Activated T-cell treated with anti-CD3 and anti-CD28 coated beads, Interleukin-2, amount 50 U/mL, for 1 hour (primary cell): ENCODE results near the gene CLK4.

ENCODE experiments used
- DNase-seq: peaks from one replicate; pipeline ENCODE4 v3.0.0-alpha.2; 2020

Gene CLK4

DNA sequence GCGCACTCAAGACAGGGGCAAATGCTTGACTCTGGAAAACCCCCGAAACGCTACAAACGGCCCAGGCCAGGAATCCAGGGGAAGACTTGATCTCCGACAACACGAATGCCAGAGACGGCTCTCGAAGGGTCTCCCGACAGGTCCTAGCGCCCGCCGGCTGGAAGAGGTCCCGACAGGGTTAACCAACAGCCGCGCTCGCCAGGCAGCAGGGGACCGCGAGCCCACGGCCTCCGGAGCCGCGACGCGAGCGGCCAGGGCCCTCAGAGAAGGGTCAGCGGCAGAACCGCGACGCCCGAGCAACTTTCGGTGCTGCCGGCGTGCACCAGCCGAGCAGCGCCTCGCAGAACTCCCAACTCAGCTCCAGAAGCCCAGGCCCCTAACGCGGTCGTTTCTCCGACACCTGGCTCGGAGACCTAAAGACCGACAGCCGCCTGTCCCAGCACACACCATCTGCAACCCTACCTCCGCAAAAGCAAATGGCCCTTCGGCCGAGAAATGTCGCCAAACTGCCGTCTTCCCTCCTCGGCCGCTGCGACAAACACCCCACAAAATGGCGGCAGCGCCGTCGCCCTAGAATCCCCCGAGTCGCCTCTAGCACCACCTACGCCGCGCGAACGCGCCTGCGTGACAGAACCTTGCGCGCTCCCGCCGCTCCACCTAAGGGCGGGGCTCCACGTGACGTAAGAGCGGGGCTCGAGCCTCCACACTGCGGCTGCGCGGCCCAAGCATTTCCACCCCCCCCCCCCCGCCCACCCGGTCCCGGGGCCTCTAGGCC lies at the start of gene CLK4:
TSS of gene CLK4 (minus strand) at position 567 of the 775 bp plus-strand sequence. CDS start 3,634 bp downstream, outside the sequence.
- peak; percentile 99 for DNase-seq

DNA sequence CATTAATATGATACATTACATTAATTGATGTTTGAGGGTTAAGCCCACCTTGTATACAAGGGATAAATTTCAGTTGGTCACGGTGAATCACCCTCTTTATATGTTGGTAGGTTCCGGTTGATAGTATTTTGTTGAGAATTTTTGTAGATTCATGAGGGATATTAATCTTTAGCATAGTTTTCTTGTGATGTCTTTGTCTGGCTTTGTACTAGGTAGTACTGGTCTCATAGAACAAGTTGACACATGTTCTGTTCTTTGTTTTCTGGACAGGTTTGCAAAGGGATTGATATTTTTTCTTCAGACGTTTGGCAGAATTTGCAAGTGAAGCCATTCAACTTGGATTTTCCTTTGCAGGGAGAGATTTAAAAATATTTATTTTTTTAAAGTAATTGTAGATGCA lies 49.1 kb upstream of the CLK4 start:
- DNase-seq: no peak

DNA sequence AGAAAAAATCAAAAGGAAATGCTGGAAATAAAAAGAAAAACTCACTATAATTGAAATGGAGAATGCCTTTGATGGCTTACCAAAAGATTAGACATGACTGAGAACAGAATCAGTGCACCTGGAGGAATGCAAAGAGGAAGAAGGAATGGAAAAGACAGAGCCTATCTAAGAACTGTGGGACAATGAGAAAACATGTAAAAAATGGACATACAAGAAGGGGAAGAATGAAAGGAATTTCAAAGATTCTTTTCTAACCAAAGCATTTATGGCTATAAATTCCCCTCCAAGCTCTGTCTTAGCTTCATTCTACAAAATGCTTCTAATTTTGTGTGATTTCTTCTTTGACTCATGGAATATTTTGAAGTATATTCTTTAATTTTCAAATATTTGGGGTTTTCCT lies 47.5 kb upstream of the CLK4 start:
- DNase-seq: no peak

DNA sequence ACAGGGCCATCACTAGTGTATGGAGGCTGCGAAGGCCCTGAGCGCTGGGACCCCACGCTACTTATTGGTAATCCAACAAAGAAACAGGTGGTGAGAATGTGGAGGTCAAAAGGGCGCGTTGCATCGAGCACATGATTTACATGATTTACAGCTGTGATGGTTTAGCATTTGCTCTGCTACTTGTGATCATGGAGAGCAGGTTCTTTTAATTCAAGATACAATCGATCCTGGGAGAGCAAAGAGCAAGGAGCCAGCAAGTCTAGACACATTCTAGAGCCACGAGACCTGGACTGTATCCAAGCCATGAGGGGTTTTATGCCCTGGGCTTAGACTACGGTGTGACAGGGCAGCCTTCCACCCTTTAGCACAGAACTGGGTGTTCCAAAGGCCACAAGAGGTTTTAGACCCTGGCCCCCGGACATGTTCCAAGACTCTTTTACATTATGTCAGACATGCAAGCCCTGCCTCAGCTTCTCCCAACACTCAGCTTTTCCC lies 47.0 kb upstream of the CLK4 start:
- no peak for DNase-seq

DNA sequence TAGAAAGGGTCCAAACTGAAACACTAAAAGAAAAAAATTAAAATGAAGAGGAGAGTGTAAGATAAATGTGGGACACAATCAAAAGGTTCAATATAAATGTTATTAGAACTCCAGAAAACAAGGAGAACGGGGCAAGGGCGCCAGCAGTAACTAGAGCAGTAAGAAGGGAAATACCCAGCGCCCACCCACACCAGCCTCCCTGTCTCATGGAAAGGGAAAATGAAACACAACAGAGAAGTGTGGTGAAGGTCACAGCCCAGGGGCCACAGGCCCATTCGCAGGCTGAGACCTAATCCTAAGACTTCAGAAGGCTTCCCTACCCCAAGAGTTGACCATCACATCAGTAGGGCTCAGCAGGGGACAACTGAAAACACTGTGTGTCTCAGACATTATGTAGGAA lies 45.8 kb upstream of the CLK4 start:
- no peak for DNase-seq

DNA sequence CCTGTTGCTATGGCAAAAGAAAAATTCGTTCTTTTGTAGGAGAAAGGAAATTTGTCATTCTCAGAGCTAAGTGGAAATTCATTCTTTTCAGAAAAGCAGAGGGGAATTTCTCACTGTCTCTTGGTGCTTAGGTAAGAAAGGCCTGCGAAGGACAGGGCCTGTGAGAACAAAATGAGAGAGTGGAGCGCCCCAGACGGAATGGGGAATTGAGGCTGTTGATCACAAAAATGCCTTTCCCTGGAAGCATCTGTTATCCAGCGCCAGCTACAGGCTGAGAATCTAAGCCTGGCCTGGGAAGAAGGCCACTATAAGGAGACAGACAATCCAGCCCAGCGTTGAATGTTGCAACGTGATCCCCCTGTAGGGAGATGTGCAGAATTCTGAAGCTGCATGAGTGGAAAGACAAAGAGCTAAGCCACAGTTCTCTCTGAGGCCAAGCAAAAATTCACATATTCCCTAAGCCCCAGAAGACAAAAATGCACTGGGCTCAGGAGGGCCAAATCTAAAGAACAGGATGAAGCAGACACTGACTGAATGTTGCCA lies 44.8 kb upstream of the CLK4 start:
- no peak for DNase-seq

DNA sequence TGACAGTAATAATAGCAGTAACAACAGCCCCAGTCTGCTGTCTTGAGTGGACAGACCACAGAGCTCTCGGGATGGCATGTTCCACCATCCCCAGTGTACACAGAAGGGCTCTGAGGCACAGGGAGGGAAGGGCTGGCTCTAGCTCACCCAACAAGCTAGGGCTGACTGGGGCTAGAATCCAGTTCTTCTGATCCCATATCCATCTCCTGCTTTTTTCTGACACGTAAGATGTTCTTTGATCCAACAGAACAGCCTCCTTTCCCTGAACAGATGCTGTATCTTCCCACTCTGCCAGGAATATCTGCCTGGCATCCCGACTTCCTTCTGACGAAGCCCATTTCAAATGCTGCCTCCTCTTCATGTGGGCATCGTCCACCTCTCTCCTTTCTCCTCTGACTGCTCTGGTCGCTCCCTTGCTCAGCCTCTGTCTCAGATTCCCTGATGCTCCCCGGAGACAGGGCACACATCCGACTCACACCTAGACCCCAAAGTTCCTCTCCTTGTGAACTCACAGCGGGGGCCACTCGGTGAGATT lies 43.6 kb upstream of the CLK4 start:
- DNase-seq: no peak

DNA sequence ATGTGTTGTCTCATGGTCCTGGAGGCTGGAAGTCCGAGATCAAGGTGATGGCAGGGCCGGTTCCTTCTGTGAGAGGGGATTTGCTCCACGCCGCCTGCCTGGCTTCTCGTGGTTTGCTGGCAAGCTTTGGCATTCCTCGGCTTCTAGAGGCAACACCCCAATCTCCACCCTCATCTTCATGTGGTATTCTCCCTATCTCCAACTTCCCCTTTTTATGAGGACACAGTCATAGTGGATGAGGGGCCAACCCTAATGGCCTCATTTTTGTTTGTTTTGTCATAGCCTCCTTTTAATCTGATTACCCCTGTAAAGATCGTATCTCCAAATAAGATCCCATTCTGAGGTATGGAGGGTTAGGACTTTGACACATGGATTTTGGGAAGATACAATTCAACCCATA lies 41.7 kb upstream of the CLK4 start:
- no peak for DNase-seq

DNA sequence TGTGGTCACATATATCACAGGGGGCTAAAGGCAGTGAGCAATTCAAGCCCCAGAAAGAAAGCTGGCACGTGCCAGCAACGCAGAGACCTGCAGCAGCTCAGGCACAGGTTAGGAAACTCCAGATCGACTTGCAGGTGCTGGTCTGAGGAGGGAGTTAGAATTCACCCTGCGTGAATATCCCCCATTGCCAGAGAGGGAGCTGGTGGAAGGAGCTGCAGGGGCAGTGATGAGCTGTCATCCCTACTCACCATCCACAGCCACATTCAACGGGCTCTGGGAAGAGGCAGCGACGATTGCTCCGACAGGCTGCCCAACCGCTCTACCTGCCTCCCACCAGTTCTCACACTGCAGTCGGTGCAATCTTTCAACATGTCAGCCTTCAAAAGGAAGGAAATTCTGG lies 40.8 kb upstream of the CLK4 start:
- no peak for DNase-seq

DNA sequence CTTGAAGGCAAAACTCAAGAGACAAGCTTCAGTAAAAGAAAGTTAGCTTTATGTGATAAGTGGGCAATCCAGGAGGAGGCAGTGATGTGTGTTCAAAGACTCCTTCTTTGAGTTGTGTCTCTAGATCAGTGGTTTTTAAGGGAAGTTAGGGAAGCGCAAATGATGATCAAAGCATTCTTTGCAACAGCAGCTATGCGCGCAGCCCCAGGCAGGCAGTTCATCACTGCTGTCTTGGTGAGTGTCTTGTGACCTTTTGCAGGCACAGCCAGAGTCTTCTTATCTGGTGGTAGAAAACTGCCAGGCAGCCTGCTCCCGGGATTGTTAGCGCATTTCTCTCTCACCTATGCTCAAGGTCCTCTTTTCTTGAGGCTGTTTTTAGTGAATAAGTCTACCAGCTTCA lies 40.3 kb upstream of the CLK4 start:
- DNase-seq: no peak

DNA sequence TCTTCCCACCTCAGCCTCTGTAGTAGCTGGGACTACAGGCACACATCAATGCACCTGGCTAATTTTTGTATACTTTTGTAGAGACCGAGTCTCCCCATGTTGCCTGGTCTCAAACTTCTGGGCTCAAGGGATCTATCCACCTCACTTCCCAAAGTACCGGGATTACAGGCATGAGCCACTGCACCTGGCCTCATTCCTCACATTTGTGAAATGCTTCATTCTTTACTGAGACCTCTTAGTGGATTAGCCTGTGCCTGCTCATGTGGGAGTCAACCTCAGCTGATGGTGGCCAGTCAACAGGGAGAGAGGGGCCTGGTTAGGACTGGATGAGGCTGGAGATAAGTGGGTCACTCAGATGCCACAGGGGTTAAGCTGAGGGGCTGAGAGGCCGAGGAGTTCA lies 37.3 kb upstream of the CLK4 start:
- no peak for DNase-seq

DNA sequence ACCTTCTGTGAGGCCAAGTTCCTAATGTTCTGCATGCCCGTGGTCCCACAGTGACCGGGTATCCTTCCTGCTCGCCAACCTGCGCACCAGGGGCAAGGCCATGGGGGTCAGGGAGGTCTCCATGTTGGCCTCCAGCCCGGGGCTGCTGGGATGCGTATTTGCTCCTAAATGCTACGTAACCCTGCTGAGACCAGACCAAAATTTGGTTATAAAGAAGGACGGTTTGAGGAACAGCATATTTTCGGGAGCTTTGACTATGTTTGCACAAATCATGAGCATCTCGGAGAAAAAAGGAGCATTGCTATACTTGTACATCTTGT lies 35.7 kb upstream of the CLK4 start:
- DNase-seq: no peak

DNA sequence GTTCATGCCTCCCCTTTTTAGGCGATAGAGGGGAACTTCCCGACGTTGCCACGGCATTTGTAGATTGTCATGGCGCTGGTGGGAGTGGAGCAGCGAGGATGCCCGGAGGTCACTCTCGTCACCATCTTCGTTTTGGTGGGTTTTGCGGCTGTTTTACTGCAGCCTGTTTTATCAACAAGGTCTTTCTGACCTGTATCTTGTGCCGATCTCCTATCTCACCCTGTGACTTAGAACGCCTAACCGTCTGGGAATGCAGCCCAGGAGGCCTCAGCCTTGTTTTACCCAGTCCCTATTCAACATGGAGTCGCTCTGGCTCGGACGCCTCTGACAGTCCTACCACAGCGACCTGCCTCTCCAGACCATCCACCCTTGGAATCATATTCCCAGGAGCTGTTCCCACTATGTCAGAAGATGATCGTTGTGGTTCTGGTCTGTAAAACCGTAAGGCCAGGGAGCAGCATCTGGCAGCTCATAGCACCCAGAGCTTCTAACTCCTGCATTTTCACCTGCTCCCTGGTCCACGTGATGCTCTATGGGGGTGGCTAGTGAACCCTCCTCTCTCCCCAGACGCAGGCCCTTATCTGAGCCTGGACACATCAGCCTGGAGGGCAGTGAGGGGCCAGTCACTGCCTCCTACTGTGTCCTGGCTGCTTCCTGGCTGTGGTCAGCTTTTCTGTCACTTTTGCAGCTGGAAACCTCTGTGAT lies 35.1 kb upstream of the CLK4 start:
- DNase-seq: no peak

DNA sequence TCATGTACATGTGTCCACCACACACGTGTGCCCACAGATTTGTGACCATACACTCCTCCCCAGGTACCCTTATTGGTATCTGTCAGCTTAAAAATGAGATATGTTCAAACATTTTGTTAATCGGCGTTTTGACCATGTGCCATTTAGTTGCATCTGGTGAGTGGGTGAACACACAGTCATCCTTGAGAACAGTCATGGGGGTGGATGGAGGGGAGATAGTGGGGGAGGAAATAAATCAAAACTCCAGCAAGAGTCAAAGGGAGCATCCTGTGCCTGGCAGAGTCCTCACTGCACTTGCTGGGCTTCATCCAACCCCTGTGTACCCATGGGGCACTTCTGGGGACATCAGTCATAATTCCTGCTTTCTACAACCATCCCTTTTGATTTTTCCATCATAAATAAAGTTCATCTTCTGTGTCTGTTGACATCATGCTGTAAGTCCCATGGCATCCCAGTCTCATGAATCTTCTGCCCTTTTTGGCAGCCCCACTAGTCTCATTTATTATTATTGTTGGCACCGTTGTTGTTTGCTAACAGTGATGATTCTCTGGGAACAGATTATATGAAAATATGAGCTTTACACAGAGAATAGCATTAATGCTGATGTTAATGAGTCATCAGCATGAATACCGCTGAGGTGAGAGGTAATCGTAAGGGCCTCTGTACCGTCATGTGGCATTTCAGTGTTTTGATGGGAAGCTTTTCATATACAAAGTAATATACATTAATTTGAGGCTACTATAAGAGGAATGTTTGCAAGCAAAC lies 24.4 kb upstream of the CLK4 start:
- no peak for DNase-seq

DNA sequence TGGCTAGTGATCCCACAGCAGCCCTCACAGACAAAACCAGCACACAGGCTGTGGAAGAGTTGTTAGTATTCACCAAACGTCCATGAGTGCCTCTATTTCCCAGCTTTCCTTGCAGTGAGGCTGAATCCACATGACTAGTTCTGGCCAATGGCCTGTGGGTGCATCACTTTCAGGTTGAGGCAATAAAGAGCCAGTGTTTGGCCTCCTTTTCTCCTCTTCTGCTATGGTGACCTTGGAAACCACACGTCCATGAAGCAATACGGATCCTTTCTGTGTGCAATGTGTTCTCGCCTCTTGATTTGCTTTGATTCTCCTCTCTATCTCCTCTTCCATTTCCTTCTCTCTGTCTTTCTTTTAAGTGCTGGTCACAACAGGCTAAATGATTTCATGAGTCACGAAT lies 23.4 kb upstream of the CLK4 start:
- no peak for DNase-seq

DNA sequence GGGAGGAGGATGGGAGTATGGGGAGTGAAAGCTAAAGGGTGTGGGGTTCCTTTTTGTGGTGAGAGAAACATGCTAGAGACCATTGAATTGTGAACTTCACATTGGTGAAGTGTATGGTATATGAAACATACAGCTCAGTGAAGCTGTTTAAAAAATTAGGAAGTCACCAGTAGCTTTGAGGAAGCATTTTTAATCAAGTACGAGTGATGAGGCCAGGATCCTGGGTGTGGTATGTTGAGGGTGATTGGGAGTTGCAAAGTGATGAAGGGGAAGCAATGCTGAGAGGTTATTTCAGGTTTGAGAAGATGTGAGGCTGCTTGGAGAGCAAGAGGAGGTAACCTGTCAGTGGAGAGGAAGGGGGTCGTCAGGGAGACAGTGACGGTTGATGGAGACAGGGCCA lies 22.7 kb upstream of the CLK4 start:
- no peak for DNase-seq

DNA sequence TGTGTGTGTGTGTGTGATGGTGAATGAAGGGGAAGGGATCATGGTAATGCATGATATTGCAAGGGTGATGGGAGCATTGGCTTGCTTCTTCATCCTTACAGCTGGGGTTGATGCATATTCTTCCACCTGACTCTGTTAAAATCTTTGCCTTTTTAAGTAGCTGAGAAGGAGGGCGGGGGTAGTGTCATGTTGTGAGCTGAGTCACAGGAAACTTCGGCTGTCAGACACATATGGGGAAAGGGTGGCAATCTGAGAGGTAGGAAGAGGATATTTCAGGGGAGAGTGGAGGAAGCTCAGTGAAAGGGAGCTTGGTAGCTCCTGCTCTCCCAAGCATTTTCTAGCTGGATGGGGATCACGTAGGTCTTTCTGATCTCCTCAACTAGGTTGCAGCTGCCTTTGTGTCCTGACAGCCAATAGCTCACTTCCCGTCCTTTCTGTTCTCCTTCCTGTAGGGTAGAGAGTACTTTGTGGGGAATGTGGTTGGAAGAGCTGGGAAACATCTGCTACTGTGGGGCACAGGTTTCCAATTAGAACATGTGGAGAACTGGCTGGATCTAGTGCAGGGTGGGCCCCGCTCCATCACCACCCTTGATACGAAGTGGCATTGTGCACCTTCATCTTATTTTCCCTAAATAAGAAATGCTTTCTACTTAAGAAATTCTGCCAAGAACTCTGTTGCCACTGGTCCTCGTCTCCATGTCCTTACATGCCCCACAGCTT lies 18.1 kb upstream of the CLK4 start:
- no peak for DNase-seq

DNA sequence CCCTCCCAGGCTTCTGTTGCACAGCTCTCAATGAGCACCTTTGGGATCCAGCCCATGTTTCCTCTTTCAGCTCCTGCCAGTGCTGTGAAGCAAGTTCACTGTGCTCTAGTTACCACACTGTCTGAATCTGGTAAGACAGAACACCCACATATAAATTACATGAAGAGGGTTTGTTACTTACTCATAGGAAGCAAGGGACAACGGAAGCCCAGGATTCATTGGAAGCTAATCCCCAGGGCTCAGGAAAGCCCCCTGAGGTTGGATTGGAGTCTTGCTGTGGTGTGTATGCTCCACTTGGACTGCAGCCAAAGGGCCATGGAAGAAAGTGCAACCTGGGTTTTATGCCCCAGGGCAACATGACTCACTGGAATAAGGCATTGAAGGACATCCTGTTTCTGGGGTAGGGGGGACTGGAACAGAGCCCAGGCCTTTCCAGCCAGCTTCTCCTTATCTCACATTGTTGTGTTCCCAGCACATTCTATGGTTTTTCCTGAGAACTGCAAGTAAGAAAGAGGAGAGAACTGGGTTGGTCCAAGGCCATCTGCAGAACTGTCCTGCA lies 15.6 kb upstream of the CLK4 start:
- DNase-seq: no peak

DNA sequence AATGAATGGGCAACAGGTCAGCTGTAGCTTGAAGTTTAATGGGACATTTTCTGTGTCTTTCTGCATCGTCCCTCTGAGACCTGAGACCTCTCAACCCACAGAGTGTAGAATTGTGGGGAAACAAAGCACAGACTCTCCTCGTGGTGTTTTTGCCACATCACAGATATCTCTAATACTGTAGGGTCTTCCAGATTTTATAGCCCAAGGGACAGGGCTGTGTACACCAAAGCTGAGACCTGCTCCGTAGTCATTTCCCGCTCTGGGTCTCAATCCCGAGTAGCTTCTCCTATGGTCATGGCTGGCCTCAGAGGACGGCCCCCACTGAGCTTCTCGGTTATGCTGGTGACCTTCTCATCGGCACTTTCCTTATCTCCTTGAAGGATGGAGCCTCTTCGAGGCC lies 14.9 kb upstream of the CLK4 start:
- no peak for DNase-seq

DNA sequence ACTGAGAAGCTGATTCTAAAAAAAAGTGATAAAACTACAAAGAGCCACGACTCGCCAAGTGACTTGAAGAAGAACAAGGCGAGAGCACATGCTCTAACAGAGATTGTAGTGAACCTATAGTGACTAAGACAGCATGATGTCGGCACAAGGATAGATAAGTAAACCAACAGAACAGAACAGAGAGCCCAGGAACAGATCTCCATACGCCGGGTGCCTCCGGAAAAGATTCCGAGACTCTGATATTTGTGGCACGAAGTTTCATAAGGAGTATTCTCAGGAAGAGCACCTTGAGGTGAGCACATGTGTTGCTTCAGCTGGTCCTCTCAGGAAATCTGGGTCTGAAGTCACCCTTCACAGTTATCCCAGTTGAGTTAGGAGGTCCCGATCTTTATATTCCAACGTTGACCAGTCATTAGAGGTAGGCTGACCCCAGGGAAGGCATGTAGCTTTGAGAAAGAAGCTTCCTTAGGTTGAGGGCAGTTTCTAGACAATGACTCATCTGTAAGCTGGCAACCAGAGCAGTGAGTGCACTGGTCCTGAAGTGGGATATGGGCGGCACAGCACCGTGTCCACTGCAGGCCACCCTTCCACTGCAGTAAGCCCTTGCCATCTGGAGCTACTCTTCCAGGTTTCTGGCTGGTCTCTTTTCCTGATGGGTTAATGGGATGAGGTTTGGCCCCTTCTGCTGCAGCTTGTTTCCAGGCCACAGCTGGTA lies 13.6 kb upstream of the CLK4 start:
- DNase-seq: no peak

DNA sequence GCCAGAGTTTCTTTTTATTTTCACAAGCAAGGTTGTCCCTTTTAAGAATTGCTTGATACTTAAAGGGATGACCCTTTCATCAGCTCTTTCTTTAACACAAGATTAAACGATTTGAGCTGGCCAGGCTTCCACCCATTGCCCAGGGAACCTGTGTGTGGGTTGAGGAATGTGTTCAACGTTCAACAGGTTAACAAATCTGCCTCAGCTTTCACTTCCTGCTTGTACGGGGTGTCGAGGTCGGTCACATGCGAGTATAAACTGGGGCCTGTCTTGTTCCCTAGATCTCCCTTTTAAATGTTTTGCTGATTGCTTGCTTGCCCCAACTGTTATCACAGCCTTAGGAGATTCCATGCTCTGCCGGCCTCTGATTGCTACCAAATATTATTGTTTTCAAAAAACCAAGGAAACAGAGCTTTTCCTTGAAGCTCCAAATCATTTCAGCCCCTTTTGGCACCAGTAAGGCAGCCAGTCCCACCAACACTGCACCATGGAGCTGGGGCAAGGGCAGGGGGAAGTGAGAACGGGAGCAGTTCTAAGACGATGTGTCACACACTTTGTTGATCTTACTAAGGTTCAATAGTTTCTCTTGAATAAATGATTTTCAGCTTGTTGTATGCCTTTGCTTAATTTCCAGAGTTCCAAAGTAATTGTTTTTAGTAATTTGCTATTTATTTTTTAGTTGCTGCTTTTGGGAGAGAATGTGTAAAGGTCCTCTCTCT lies 10.7 kb upstream of the CLK4 start:
- no peak for DNase-seq
